Gastroesophageal sphincter (tissue), 4 donors: ENCODE measurements around the gene NT5C3B. TPM values are rescaled to one million over a fixed set of nuclear protein-coding genes. Genes with fewer than 3 reads are reported as not detected.

Source experiments
- ATAC-seq: fragments of 150-250 bp; one replicate; pipeline ENCODE4 v1.9.1; 2016; ENCODE audit warnings: mild to moderate bottlenecking, moderate library complexity
- H3K27ac ChIP-seq, 4 donors: fragments of 200-600 bp; sonication (generic) in 3 of 4; 1 replicate in 3 of 4; 2 replicates in 1 of 4; pipeline ENCODE4 v1.5.1; 2016 to 2019
- H3K27me3 ChIP-seq: fragments of 200-600 bp; sonication (generic); one replicate; pipeline ENCODE4 v1.5.1; 2019
- H3K36me3 ChIP-seq, 2 donors: fragments of 200-600 bp; sonication (generic); one replicate each; pipeline ENCODE4 v1.5.1; 2019; ENCODE audit warnings: control low read depth in 1 of 2
- H3K4me1 ChIP-seq, 3 donors: fragments of 200-600 bp; sonication (generic); 1 replicate in 2 of 3; 2 replicates in 1 of 3; pipeline ENCODE4 v1.5.1; 2016 to 2019; ENCODE audit warnings: control low read depth in 2 of 3
- H3K4me3 ChIP-seq, 2 donors: fragments of 200-600 bp; sonication (generic); one replicate each; pipeline ENCODE4 v1.5.1; 2019; ENCODE audit warnings: mild to moderate bottlenecking in 1 of 2, moderate library complexity in 1 of 2
- H3K9me3 ChIP-seq, 3 donors: fragments of 200-600 bp; sonication (generic); one replicate each; pipeline ENCODE4 v1.5.1; 2017 to 2019; ENCODE audit warnings: control low read depth in 2 of 3
- CTCF ChIP-seq, 4 experiments: fragments of 200-600 bp in 2 of 4; fragments of 450-650 bp in 2 of 4; sonication (generic) in 1 of 4; IDR thresholded peaks; one replicate each; pipeline ENCODE4 v1.5.1; 2017 to 2019; ENCODE audit warnings: antibody characterized with exemption in 4 of 4, mild to moderate bottlenecking in 2 of 4, moderate library complexity in 2 of 4
- EP300 ChIP-seq: sonication (generic); formaldehyde crosslinking; IDR thresholded peaks from one replicate; pipeline ENCODE4 v1.6.1; 2017; ENCODE audit warnings: antibody characterized with exemption, mild to moderate bottlenecking
- POLR2A ChIP-seq, 2 donors: fragments of 450-650 bp; IDR thresholded peaks; one replicate each; pipeline ENCODE4 v1.6.1; 2017; ENCODE audit warnings: antibody characterized with exemption in 2 of 2, mild to moderate bottlenecking in 2 of 2, moderate library complexity in 1 of 2
- POLR2AphosphoS5 ChIP-seq: sonication (generic); formaldehyde crosslinking; IDR thresholded peaks from one replicate; pipeline ENCODE4 v1.6.1; 2017; ENCODE audit warnings: antibody characterized with exemption
- WGBS, 2 donors: methylation state at CpG; one replicate each; pipeline ENCODE4 v1.1.5; 2018; ENCODE audit warnings: low coverage in 1 of 2; 5-methylcytosine and 5-hydroxymethylcytosine counted together
- total RNA-seq, 4 donors: library from RNA; depleted of rRNA; stranded (reverse); fragments of >200 nt; gene quantifications; one replicate each; pipeline ENCODE4 v1.1.0, GENCODE V29; 2016

The NT5C3B gene
- total RNA-seq, 4 donors from 2014 or later, result 64.8 to 83.7 (median 71.5) TPM

- peaks cover 0 to 53% (median 30%) of the 10 kb centered on the region in 3 donors for H3K4me1 ChIP-seq
- ATAC-seq, result no peak
- 12 to 50% methylated on average over 2 to 3 of the region's 13 CpGs for WGBS, 2 donors
- peaks cover 57% of the 10 kb centered on the region for H3K27me3 ChIP-seq
- H3K9me3 ChIP-seq, result no peaks in the 10 kb centered on the region
- no peaks in the 10 kb centered on the region for H3K36me3 ChIP-seq
- H3K27ac ChIP-seq, result peak overlapping the region in 3 of 4 donors; percentile 78 to 82 (median 79)
- TF ChIP-seq CTCF (IDR thresholded peaks at IDR 0.05) (no peak), POLR2A (IDR thresholded peaks at IDR 0.05) (no peak), EP300 (no peak), POLR2AphosphoS5 (no peak)
- H3K4me3 ChIP-seq, result peak overlapping the region; percentile 25 to 71
Measured at GRCh38 chr17:41785091-41785858, 50.8 kb downstream of the NT5C3B start.

DNA sequence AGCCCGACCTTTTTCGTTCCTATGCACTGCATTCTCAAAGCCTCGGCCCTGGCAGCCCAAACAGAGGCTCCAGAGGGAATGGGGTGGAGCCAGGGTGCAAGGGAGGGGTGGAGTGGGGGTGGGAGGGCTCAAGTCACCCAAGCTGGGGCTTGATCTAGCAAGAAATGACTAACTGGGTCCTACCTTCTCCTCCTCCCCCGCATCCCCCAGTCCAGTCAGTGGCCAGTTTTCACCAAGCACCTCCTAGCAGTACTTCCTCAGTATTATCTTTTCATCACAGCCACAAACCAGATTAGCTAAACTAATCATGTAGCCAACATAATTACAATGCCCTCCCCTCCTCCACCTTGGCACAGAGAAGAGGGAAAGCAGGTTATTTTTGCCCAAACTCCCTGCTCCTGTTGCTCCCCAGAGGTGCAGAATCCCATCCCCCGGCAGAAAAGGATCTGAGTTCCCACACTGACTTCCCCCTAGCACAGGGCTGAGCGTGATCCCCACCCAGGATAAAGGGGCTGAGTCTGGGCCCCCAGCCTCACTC, 51.8 kb downstream of the NT5C3B start:
- WGBS, 2 donors, result 22 to 89% methylated on average over 2 to 3 of the region's 6 CpGs
- no peaks in the 10 kb centered on the region for H3K9me3 ChIP-seq
- ATAC-seq, result no peak
- TF ChIP-seq POLR2A (IDR thresholded peaks at IDR 0.05) (no peak), EP300 (no peak), POLR2AphosphoS5 (no peak), CTCF (IDR thresholded peaks at IDR 0.05) (no peak)
- H3K27me3 ChIP-seq, result peaks cover 57% of the 10 kb centered on the region
- H3K4me1 ChIP-seq, result peaks cover 0 to 53% (median 30%) of the 10 kb centered on the region in 3 donors
- no peaks in the 10 kb centered on the region for H3K36me3 ChIP-seq
- H3K4me3 ChIP-seq, result peak overlapping the region in 1 of 2 donors; percentile 71
- H3K27ac ChIP-seq, result peak overlapping the region in 3 of 4 donors; percentile 43 to 82 (median 78)

DNA sequence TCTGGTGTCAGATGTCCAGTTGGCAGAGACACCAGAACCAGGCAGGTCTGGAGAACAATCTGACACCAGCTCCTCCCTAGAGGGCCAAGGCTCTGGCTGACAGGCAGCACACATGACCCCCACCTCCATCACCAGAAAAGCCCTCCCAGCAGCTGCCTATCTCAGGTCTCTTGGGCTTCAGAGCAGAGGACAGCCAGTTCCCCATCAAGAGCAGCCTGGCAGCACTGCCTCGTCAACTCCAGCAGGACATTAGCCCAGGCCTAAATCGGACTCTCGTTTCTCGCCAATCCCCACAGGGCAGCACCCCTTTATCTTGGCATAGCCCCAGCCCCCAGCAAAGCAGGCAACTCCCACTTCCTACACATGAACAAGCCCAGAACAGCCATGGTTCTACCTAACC, 53.9 kb downstream of the NT5C3B start:
- H3K9me3 ChIP-seq, result no peaks in the 10 kb centered on the region
- H3K36me3 ChIP-seq, result no peaks in the 10 kb centered on the region
- WGBS, 2 donors, result 49% methylated on average over 4 of the region's 4 CpGs; no CpG with 5 or more reads in 1 of the 2 donors
- H3K27me3 ChIP-seq, result peaks cover 57% of the 10 kb centered on the region
- no peak for ATAC-seq
- H3K4me1 ChIP-seq, result peaks cover 0 to 68% (median 41%) of the 10 kb centered on the region in 3 donors
- TF ChIP-seq POLR2AphosphoS5 (no peak), CTCF (IDR thresholded peaks at IDR 0.05) (no peak), POLR2A (IDR thresholded peaks at IDR 0.05) (no peak), EP300 (no peak)
- no peak overlapping the region for H3K4me3 ChIP-seq
- peak overlapping the region in 3 of 4 donors; percentile 53 to 60 (median 53) for H3K27ac ChIP-seq

GRCh38 chr17:41781404-41782110, 54.5 kb downstream of the NT5C3B start:
- Histone ChIP-seq H3K36me3 (no peaks in the 10 kb centered on the region), H3K27me3 (peaks cover 53% of the 10 kb centered on the region), H3K4me3 (no peak overlapping the region), H3K27ac (peak overlapping the region in 3 of 4 donors; percentile 53 to 60 (median 53)), H3K4me1 (peaks cover 0 to 68% (median 46%) of the 10 kb centered on the region in 3 donors), H3K9me3 (no peaks in the 10 kb centered on the region)
- 35 to 95% methylated on average over 4 of the region's 13 CpGs for WGBS, 2 donors
- no peak for ATAC-seq
- no peak for TF ChIP-seq CTCF (IDR thresholded peaks at IDR 0.05)
- no peak for TF ChIP-seq POLR2A (IDR thresholded peaks at IDR 0.05)
- no peak for TF ChIP-seq EP300
- no peak for TF ChIP-seq POLR2AphosphoS5
